Thoracic aorta (tissue), 2 donors: ENCODE measurements around the gene PGM3. TPM values are rescaled to one million over a fixed set of nuclear protein-coding genes. Genes with fewer than 3 reads are reported as not detected.

Experiments
- ATAC-seq: fragments of 150-250 bp; one replicate; pipeline ENCODE4 v1.8.0; 2017; ENCODE audit warnings: low read depth; ENCODE audit not compliant: insufficient number of reproducible peaks, low FRiP score
- DNase-seq: peaks from one replicate; pipeline ENCODE4 v3.0.0-alpha.2; 2020; ENCODE audit warnings: low spot score
- H3K27ac ChIP-seq, 2 donors: fragments of 200-600 bp; sonication (generic); 1 replicate in 1 of 2; 2 replicates in 1 of 2; pipeline ENCODE4 v1.5.1; 2016; ENCODE audit warnings: mild to moderate bottlenecking in 2 of 2, moderate library complexity in 2 of 2
- H3K27me3 ChIP-seq: fragments of 200-600 bp; sonication (generic); replicated peaks from 2 replicates; pipeline ENCODE4 v1.6.0; 2016; ENCODE audit warnings: mild to moderate bottlenecking; ENCODE audit not compliant: insufficient read depth
- H3K36me3 ChIP-seq: fragments of 200-600 bp; sonication (generic); one replicate; pipeline ENCODE4 v1.5.1; 2016
- H3K4me1 ChIP-seq, 2 donors: fragments of 200-600 bp; sonication (generic); 1 replicate in 1 of 2; 2 replicates in 1 of 2; pipeline versions ENCODE4 v1.5.1 to v1.6.0; 2016; ENCODE audit warnings: low read depth in 2 of 2, mild to moderate bottlenecking in 1 of 2; ENCODE audit not compliant: control insufficient read depth in 1 of 2
- H3K4me3 ChIP-seq: fragments of 200-600 bp; sonication (generic); 2 replicates; pipeline ENCODE4 v1.5.1; 2016; ENCODE audit warnings: mild to moderate bottlenecking
- H3K9me3 ChIP-seq: fragments of 200-600 bp; sonication (generic); 2 replicates; pipeline ENCODE4 v1.5.1; 2016
- total RNA-seq, 2 donors: library from RNA; depleted of rRNA; stranded (reverse); fragments of >200 nt; gene quantifications; one replicate each; pipeline versions ENCODE4 v1.1.0 to v1.2.3, GENCODE V29; 2016
- TF ChIP-seq, protein P1 (sequence below): fragments of 200-600 bp; sonication (generic); IDR thresholded peaks from one replicate; pipeline ENCODE4 v1.5.1; 2019; ENCODE audit warnings: antibody characterized with exemption

Gene PGM3
- total RNA-seq, 2 donors from 2014 or later: 30.8 to 33.4 TPM

DNA sequence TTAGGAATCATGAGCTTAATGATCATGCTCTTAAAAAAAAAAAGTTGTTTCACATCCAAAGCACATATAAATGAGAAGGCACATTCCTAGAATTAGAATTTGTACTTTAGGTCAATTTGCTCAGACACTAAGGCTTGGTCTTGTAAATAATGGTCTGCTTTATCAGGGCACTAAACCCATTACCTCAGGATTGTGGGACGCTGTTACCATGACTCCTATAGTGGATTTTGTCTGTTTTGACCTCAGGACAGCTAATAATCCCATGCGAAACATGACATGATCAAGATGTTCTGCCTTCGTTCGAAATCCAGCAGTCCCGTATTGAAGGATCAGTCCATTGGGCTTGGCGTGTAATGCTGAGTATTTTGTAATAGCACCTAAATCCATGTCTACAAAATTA lies 2.4 kb downstream of the PGM3 start:
- Histone ChIP-seq H3K4me3 (no peak overlapping the region), H3K4me1 (peaks cover 17 to 36% of the 10 kb centered on the region in 2 donors), H3K36me3 (no peaks in the 10 kb centered on the region), H3K9me3 (no peaks in the 10 kb centered on the region), H3K27ac (no peak overlapping the region), H3K27me3 (no peaks in the 10 kb centered on the region)
- no peak for ATAC-seq
- no peak for DNase-seq
- TF ChIP-seq, protein P1, sequence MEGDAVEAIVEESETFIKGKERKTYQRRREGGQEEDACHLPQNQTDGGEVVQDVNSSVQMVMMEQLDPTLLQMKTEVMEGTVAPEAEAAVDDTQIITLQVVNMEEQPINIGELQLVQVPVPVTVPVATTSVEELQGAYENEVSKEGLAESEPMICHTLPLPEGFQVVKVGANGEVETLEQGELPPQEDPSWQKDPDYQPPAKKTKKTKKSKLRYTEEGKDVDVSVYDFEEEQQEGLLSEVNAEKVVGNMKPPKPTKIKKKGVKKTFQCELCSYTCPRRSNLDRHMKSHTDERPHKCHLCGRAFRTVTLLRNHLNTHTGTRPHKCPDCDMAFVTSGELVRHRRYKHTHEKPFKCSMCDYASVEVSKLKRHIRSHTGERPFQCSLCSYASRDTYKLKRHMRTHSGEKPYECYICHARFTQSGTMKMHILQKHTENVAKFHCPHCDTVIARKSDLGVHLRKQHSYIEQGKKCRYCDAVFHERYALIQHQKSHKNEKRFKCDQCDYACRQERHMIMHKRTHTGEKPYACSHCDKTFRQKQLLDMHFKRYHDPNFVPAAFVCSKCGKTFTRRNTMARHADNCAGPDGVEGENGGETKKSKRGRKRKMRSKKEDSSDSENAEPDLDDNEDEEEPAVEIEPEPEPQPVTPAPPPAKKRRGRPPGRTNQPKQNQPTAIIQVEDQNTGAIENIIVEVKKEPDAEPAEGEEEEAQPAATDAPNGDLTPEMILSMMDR: no peak

DNA sequence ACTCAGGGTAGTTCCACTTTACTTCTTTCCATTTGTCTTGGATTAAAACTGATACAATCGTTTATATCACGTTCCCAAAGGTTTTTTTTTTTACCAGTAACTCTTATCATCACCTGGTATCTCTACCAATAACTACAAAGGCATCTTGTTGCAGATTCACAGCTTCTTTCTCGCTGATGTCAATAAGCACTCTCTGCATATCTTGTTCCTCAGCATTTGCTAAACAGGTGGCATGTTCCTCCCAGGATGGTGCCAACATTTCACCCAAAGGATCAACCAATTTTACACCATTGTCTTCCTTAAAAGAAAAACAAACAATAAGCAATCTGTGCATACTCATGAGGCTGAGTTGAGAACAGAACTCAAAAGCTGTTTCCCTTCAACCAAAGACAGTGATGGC lies 4.6 kb downstream of the PGM3 start:
- peaks cover 12 to 25% of the 10 kb centered on the region in 2 donors for H3K4me1 ChIP-seq
- H3K27me3 ChIP-seq: no peaks in the 10 kb centered on the region
- H3K36me3 ChIP-seq: no peaks in the 10 kb centered on the region
- ATAC-seq (no peak), DNase-seq (no peak)
- H3K9me3 ChIP-seq: no peaks in the 10 kb centered on the region
- TF ChIP-seq, protein P1: no peak
- no peak overlapping the region for H3K4me3 ChIP-seq
- H3K27ac ChIP-seq: no peak overlapping the region

DNA sequence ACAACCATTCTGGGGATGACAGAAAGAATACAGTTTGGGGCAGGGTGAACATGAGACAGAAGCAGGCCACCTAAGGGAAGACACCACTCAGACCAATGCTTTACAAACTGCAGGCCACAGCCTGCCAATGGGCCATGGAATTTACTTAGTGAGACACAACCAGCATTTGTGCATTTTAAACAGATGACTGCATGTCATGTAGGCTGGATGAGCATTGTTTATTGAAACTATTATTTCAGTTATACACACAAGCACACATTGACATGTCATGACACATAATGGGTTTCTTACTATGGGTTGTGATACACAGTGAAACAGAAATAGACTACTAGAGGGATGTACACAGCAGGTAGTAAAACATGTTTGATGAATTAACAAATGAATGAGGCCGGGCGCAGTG lies 8.0 kb downstream of the PGM3 start:
- TF ChIP-seq, protein P1: no peak
- Histone ChIP-seq H3K27ac (no peak overlapping the region), H3K9me3 (no peaks in the 10 kb centered on the region), H3K4me3 (no peak overlapping the region), H3K27me3 (no peaks in the 10 kb centered on the region), H3K4me1 (peaks cover 0 to 8% of the 10 kb centered on the region in 2 donors), H3K36me3 (no peaks in the 10 kb centered on the region)
- ATAC-seq (no peak), DNase-seq (no peak)

DNA sequence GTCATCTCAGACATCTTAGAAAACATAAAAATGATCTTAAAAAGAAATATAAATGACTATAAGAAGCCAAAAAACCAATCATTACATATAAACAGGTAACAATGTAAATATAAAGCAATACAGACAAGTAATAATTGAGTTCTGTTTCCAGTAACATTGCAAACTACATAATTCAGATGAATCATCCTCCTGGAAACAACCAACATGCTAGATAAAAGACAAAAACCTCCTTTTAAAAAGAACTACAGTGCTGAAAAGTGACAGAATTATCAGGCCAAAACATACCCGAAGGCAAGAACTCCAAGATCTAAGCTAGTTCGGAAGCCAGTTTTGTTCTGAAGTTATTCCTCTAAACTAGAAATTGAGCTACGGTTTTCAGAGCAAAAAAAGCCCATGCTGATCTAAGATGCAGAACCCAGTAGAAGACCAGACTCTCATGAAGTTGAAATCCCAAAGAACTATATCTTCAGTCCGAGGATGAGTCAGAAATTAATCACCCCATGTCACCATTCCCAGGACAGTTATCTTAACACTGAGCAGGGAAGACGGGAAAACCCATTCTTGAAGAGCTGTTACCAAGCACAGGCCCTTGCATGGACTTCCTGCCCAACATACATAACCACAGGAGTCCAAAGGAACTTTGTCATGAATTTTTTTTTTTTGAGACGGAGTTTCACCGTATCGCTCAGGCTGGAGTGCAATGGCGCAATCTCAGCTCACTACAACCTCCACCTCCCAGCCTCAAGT lies 9.8 kb downstream of the PGM3 start:
- H3K9me3 ChIP-seq: no peaks in the 10 kb centered on the region
- H3K27me3 ChIP-seq: no peaks in the 10 kb centered on the region
- H3K27ac ChIP-seq: no peak overlapping the region
- H3K4me1 ChIP-seq: peaks cover 0 to 8% of the 10 kb centered on the region in 2 donors
- DNase-seq (no peak), ATAC-seq (peak; percentile 56)
- H3K36me3 ChIP-seq: no peaks in the 10 kb centered on the region
- no peak overlapping the region for H3K4me3 ChIP-seq
- TF ChIP-seq, protein P1: no peak

DNA sequence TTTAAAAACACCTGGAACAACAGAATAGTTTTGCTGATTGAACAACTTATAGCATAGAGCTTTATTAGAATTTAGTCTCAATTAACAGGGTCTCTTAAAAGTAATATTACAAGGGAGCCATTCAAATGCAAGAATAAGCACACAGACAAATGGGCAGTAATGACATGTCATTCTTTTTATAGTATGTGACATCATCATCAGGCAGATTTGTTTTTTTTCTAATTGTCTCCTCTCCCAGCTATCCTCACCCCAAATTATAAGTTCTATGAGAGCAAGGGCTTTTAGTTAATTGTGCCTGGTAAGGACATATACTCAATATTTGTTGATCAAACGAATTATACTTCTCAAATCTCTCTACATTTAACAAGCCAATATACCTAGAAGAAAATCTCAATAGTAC lies 11.0 kb downstream of the PGM3 start:
- ATAC-seq (no peak), DNase-seq (no peak)
- peaks cover 0 to 8% of the 10 kb centered on the region in 2 donors for H3K4me1 ChIP-seq
- H3K9me3 ChIP-seq: no peaks in the 10 kb centered on the region
- no peak overlapping the region for H3K4me3 ChIP-seq
- H3K27ac ChIP-seq: no peak overlapping the region
- no peaks in the 10 kb centered on the region for H3K27me3 ChIP-seq
- H3K36me3 ChIP-seq: no peaks in the 10 kb centered on the region
- TF ChIP-seq, protein P1: no peak
